ENCODE measurements around the gene CTSZ. TPM values are rescaled to one million over a fixed set of nuclear protein-coding genes. Genes with fewer than 3 reads are reported as not detected.

CTSZ gene
- total and polyA plus RNA-seq, 2 donors (not counting 1 experiment from before 2014, with no cell fraction given): 285 to 319 TPM

GRCh38 chr20:59027741-59028320 is 20.8 kb upstream of the CTSZ start:
- intact Hi-C loops (cut with micrococcal nuclease): no loop called here
- WGBS (ENCODE audit: insufficient coverage): 98% methylated on average over 6 of the region's 8 CpGs
- H3K4me3 Mint-ChIP-seq: no peak overlapping the region
- POLR2A ChIA-PET: no interaction called here
- H3K4me1 Mint-ChIP-seq: peaks cover 59% of the 10 kb centered on the region
- no peaks in the 10 kb centered on the region for H3K9me3 ChIP-seq (ENCODE audit: control extremely low read depth in 1 of 3, control insufficient read depth in 2 of 3, insufficient read depth in 1 of 3, low read length in 2 of 3)
- ATAC-seq (ENCODE audit: low read depth) (no peak), DNase-seq (no peak)
- H3K4me3 ChIP-seq (ENCODE audit: control extremely low read depth in 1 of 5, extremely low read depth in 1 of 5, insufficient read depth in 1 of 5, low read depth in 2 of 5, low read length in 4 of 5): no peak overlapping the region
- no peaks in the 10 kb centered on the region for H3K9me3 Mint-ChIP-seq (ENCODE audit: insufficient read depth)
- H3K27me3 ChIP-seq (replicated peaks in 1 of 4; ENCODE audit: control extremely low read depth in 1 of 4, control insufficient read depth in 3 of 4, insufficient read depth in 4 of 4, low read length in 3 of 4): no peaks in the 10 kb centered on the region
- peaks cover 77% of the 10 kb centered on the region for H3K79me2 ChIP-seq (ENCODE audit: control insufficient read depth, insufficient read depth, low read length)
- H3K9ac ChIP-seq (ENCODE audit: low read length): no peak overlapping the region
- no peak overlapping the region for H3K27ac ChIP-seq (ENCODE audit: low read length in 2 of 2)
- no peak for TF ChIP-seq CTCF (IDR thresholded peaks at IDR 0.05)
- TF ChIP-seq EZH2 (IDR thresholded peaks at IDR 0.05; ENCODE audit: borderline replicate concordance, insufficient read depth, low read depth, low read length, poor library complexity, severe bottlenecking): no peak
- no peak overlapping the region for H2AFZ ChIP-seq (ENCODE audit: insufficient read depth, low read depth, low read length, poor library complexity, severe bottlenecking)
- CTCF ChIA-PET: no interaction called here
- no peaks in the 10 kb centered on the region for H3K27me3 Mint-ChIP-seq
- peaks cover 72% of the 10 kb centered on the region for H4K20me1 ChIP-seq (ENCODE audit: control insufficient read depth, insufficient read depth, low read length, poor library complexity, severe bottlenecking)
- peaks cover 0 to 76% of the 10 kb centered on the region in 2 experiments for H3K36me3 ChIP-seq (replicated peaks in 1 of 2; ENCODE audit: control extremely low read depth in 1 of 2, control insufficient read depth in 1 of 2, extremely low read depth in 1 of 2, insufficient read depth in 2 of 2, low read length in 1 of 2)
- H3K4me1 ChIP-seq (ENCODE audit: control insufficient read depth in 2 of 2, insufficient read depth in 2 of 2, low read length in 2 of 2): peaks cover 26 to 36% of the 10 kb centered on the region in 2 donors
- no peak overlapping the region for H3K27ac Mint-ChIP-seq
- no peak overlapping the region for H3K4me2 ChIP-seq (replicated peaks; ENCODE audit: low read depth, low read length, poor library complexity, severe bottlenecking)

GRCh38 chr20:59026904-59027740 is 20.1 kb upstream of the CTSZ start:
- ChIA-PET POLR2A (interaction anchor here (0.6 kb wide), 1 partner anchor 375 kb away, joined by 3 read pairs; no protein-coding TSS in a partner anchor), CTCF (no interaction called here)
- Histone ChIP-seq H3K27ac (ENCODE audit: low read length in 2 of 2) (no peak overlapping the region), H3K4me1 (ENCODE audit: control insufficient read depth in 2 of 2, insufficient read depth in 2 of 2, low read length in 2 of 2) (peaks cover 23 to 34% of the 10 kb centered on the region in 2 donors), H3K9me3 (ENCODE audit: control extremely low read depth in 1 of 3, control insufficient read depth in 2 of 3, insufficient read depth in 1 of 3, low read length in 2 of 3) (no peaks in the 10 kb centered on the region), H3K36me3 (replicated peaks in 1 of 2; ENCODE audit: control extremely low read depth in 1 of 2, control insufficient read depth in 1 of 2, extremely low read depth in 1 of 2, insufficient read depth in 2 of 2, low read length in 1 of 2) (peaks cover 0 to 82% of the 10 kb centered on the region in 2 experiments), H3K27me3 (replicated peaks in 1 of 4; ENCODE audit: control extremely low read depth in 1 of 4, control insufficient read depth in 3 of 4, insufficient read depth in 4 of 4, low read length in 3 of 4) (no peaks in the 10 kb centered on the region), H3K9ac (ENCODE audit: low read length) (no peak overlapping the region), H4K20me1 (ENCODE audit: control insufficient read depth, insufficient read depth, low read length, poor library complexity, severe bottlenecking) (peaks cover 72% of the 10 kb centered on the region), H3K4me3 (ENCODE audit: control extremely low read depth in 1 of 5, extremely low read depth in 1 of 5, insufficient read depth in 1 of 5, low read depth in 2 of 5, low read length in 4 of 5) (no peak overlapping the region), H3K4me2 (replicated peaks; ENCODE audit: low read depth, low read length, poor library complexity, severe bottlenecking) (no peak overlapping the region), H3K79me2 (ENCODE audit: control insufficient read depth, insufficient read depth, low read length) (peaks cover 77% of the 10 kb centered on the region), H2AFZ (ENCODE audit: insufficient read depth, low read depth, low read length, poor library complexity, severe bottlenecking) (no peak overlapping the region)
- Mint-ChIP-seq H3K27me3 (no peaks in the 10 kb centered on the region), H3K4me1 (peaks cover 56% of the 10 kb centered on the region), H3K4me3 (no peak overlapping the region), H3K27ac (no peak overlapping the region), H3K9me3 (ENCODE audit: insufficient read depth) (no peaks in the 10 kb centered on the region)
- TF ChIP-seq CTCF (IDR thresholded peaks at IDR 0.05) (no peak), EZH2 (IDR thresholded peaks at IDR 0.05; ENCODE audit: borderline replicate concordance, insufficient read depth, low read depth, low read length, poor library complexity, severe bottlenecking) (no peak)
- WGBS (ENCODE audit: insufficient coverage): 100% methylated on average over 4 of the region's 5 CpGs
- DNase-seq (no peak), ATAC-seq (ENCODE audit: low read depth) (no peak)
- intact Hi-C loops (cut with micrococcal nuclease): no loop called here
